SW 1271 (cell line): Measurements from ENCODE around the gene FETUB.

Source experiments
- DNase-seq, 2 experiments: peaks; one replicate each; lab custom pipeline; 2025; lab: John Stamatoyannopoulos, UW

FETUB gene

GRCh38 chr3:186636536-186636935, 3.7 kb upstream of the FETUB start:
- DNase-seq: no peak

DNA sequence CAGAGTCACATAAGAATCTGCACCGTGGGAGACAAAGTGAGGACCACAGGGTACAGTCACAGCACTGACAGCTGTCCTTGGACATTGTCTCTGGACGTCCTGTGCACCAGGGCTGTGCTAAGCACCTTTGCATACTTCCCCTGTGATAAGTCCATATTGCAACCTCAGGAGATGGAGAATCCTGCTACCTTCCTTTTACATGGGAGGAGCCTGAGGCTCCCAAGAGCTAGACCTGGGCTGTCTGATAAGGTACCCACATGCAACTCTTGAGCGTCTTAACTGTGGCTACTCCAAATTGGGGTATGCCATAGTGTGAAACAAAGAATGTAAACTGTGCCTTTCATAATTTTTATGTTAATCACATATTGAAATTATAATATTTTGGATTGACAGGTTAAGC, 2.5 kb upstream of the FETUB start:
- DNase-seq: no peak

GRCh38 chr3:186638259-186638658, 1.9 kb upstream of the FETUB start:
- DNase-seq: no peak

DNA sequence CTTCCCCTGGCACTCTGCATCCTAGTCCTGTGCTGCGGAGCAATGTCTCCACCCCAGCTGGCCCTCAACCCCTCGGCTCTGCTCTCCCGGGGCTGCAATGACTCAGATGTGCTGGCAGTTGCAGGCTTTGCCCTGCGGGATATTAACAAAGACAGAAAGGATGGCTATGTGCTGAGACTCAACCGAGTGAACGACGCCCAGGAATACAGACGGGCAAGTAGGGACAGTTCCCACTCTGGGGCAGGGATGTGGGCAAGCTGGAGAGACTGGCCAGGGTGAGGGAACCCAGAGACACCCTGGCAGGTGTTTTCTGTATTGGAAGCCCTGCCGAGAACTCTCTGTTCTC, 247 bp downstream of the FETUB start:
- no peak for DNase-seq

DNA sequence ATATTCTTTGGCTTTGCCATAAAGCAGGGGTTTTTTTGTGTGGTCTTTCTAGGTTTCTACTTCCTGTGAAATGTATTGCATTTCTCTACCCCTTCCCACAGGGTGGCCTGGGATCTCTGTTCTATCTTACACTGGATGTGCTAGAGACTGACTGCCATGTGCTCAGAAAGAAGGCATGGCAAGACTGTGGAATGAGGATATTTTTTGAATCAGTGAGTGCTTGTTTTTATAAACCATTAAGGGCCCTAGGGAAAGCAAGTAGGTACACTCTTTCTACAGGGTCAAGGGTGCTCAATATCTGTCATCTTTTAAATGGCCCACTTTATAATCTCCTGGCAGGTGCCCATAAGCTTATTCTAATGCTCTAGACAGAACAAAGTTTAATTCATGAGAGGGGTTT, 730 bp downstream of the FETUB start:
- DNase-seq: no peak

GRCh38 chr3:186642014-186642413, 1.8 kb downstream of the FETUB start:
- DNase-seq: no peak

DNA sequence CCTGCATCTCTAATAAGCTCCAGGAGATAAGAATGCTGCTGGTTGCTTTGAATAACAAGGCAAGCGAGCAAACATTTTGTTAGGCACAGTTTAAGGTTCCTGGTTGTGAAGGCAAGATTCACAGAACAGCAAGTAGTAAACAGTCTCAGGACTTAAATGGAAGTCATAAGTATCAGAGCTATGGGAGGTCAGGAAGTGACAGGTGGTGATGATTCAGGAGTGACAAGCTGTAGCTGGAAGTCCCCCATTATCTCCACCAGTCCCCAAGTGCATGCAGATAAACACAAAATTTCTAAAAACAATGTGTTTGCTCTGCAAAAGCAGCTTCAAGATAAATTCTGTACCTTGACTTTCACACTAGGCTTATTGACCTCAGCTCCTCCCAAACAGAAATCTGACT, 3.3 kb downstream of the FETUB start:
- no peak for DNase-seq

GRCh38 chr3:186644683-186645082, 4.5 kb downstream of the FETUB start:
- no peak for DNase-seq

- no peak for DNase-seq
Observed at GRCh38 chr3:186646106-186646505, 5.9 kb downstream of the FETUB start.

- no peak for DNase-seq
Observed at GRCh38 chr3:186646841-186647240, 6.6 kb downstream of the FETUB start.

DNA sequence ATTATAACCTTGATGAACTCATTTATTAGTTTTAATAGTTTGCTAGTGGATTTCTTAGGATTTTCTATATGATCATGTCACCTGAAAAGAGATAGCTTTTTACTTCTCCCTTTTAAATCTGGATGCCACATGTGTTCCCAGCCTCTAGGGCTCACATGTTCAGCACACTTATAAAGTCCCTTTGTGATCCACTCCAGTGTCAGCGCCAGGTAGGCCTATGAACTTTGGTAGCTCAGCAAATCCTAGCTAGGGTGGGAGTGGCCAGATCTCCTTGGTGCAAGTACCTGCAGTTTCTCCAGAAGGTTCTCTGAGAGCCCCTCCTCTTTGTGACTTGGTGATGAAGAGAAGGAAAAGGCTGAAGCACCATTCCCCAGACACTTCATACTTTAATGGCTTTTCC, 8.7 kb downstream of the FETUB start:
- DNase-seq: no peak

DNA sequence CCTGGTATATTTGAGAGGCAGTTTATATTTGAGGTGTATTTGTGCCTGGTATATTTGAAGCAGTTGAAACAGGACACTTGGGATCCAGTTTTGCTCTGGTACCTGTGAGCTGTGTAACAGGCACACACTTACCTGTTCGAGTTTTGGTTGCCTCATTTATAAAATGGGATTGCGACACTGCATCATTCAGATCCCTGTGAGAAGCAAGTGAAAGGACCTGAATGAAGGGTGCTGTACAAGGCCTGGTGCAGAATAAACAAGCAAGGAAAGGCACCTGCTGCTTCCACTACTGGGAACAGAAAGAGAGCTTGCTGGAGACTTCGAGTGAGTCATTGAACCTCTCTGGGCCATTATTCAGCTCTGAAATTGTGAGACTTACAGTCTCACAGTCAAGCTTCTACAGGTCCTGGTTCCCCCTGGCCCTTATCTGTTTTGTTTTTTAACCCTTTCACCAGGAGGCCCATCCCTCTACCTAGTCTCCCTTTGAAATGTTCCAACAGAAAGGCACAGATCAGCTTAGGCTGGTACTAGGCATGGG, 11.5 kb downstream of the FETUB start:
- no peak for DNase-seq

DNA sequence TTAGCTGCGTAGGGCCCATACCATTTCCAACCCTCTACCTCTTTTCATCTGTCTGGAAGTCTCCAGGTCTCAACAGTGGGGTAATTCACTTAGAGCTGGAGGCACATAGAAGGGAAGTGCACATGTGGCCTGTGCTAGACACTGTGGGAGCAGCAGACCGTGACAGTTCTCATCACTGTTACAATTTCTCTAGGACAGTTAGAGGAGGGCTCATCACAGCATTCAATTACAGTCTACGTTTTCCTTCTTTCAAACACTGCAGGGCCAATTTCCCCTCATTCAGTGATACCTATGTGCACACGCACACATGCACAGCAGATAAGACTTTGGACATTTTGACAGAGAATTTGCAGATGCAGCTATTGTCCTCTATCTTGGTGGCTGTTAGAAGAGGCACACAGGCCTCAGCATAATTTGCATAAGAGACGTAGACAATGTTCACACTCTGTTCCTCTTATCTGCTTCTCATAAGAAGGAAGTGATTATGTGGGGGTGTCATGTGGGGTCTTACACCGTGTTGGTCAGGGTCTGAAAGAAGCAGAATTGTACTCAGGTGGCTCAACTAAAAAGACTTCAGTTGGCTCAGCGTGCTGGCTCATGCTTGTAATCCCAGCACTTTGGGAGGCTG, 13.0 kb downstream of the FETUB start:
- DNase-seq: no peak

GRCh38 chr3:186653984-186654383, 13.8 kb downstream of the FETUB start:
- DNase-seq: no peak

DNA sequence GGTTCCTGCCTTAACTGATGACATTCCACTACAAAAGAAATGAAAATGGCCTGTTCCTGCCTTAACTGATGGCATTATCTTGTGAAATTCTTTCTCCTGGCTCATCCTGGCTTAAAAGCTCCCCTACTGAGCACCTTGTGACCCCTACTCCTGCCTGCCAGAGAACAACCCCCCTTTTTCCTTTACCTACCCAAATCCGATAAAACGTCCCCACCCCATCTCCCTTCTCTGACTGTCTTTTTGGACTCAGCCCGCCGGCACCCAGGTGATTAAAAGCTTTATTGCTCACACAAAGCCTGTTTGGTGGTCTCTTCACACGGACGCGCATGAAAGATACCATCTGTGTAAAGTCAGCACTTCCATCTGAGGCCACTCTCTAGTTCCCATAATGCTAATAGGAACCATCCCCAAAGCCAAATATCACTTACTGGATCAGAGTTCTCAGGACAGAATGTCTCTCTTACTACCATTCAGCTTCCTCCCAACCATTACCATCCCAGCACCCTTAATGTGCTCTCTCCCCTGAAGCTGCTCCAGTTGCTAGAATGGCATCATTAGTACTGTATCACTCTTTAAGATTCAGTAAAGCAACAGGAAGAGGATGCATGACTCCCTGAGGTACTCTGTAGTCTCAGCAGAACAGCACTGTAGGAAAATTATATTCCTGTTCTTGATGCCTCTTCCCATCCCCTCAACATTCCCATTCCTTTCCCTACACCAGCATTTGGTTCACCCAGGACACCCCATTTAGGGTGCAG, 23.3 kb downstream of the FETUB start:
- no peak for DNase-seq

- DNase-seq: no peak
Observed at GRCh38 chr3:186664119-186664495, 23.9 kb downstream of the FETUB start.

DNA sequence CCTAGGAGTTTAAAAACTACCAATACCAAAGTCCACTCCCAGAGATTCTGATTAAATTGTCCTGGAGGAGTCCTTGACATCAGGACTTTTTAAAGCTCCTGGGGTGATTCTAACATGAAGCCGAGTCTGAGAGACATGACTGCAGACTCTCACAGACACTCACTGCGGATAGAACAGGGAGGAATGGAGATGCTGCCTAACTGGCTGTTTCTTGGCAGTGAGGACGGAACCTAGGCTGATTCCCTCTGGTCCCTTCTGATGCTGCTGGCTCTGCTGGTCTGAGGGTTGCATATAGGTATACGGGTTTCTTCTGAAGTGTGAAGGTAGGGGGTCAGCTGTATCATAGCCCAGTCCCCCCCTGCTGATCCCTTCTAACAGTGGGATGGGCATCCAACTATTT, 24.3 kb downstream of the FETUB start:
- no peak for DNase-seq

DNA sequence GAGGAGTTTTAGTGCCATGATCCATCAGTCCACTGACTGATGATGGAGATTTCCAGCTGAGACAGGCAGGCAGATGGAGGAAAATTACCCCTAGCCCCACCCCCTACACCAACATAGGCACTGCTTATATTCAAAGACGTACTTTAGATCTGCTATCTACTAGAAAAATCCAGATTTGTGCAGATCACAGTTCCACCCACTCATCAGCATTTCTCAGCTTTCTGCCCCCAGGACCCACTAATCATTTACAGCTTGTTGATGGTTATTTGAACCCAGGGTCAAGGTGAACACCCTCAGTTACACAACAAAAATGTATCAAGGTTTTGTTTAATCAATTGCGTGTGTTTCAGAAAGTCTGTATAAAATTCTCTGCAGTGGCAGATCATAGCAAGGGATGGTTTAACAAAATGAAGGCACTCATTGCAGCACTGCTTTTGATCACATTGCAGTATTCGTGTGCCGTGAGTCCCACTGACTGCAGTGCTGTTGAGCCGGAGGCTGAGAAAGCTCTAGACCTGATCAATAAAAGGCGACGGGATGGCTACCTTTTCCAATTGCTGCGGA, 25.5 kb downstream of the FETUB start, which contains the start of gene HRG:
Gene HRG, plus strand, starts transcription at position 390 of the 564 bp plus-strand sequence. Its CDS starts 18 bp downstream, at position 408.
- DNase-seq: no peak

DNA sequence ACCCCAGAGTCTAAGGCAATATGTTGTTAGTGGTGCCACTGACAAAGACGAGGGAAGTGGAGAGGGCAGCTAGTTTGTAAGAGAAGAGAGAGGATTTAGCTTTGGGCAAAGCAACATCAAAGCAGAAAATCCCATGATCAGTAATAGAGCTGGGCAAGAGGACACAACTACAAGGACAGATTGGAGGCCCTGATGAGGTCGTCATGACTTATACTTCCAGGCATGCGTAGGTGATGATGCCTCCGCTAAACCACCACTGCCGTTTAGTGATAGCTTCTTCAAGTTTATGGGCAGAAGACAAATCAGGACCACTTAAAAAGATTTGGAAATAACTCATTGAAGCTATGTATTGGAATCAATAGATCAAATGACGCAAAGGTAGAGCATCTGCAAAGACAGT, 28.2 kb downstream of the FETUB start:
- no peak for DNase-seq

DNA sequence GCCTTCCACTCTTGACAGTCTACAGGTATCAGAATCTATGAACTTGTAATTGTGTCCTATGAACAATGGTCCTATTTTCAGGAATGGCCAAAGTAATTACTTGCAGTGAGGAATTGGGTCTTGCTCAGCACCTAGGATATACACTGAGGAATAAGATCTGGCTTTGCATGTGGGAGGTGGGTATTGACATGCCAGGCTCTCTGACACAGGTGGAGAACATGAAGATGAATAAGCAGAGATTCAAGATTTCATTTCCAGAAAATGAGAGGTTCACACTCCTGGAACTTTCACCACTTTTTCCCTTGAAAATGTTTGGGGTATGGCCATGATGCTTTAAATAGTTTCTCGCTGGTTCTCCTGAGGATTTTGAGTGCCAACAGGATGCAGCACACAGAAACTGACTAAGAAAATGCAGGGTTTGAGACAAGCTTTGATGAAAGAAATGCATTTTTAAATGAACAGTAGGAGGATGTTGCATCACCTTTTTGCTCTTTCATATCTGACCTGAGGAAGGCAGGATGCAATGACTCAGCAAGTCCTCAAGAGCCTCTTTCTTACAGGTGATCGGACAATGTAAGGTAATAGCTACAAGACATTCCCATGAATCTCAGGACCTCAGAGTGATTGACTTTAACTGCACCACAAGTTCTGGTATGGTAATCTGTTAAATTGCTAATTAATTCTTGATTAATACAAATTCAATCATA, 29.3 kb downstream of the FETUB start:
- DNase-seq: no peak

GRCh38 chr3:186670155-186670554, 30.0 kb downstream of the FETUB start:
- DNase-seq: no peak

- no peak for DNase-seq
Observed at GRCh38 chr3:186671051-186671450, 30.9 kb downstream of the FETUB start.

DNA sequence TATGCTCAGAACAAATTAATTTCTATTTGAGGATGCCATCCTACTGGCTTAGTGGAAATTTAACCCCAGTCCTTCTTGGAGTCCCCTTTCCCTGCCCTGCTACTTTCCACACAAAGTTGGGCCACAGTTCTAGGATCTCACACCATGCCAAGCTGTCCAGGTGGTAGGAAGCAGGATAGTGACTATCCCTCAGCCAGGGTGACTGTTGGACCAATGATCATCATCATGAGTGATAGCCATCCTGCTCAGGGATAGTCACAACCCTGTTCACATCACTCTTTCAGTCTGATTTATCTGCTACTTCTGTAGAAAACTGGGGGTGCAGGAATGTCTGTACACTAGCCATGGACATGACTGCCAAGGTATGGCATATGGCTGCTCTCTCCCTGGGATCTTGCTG, 38.4 kb downstream of the FETUB start:
- DNase-seq: no peak
